ENCODE measurements around the gene UBA3.

GRCh38 chr3:69085168-69085832 lies 5.1 kb upstream of the UBA3 start:
- TF ChIP-seq, protein P1, sequence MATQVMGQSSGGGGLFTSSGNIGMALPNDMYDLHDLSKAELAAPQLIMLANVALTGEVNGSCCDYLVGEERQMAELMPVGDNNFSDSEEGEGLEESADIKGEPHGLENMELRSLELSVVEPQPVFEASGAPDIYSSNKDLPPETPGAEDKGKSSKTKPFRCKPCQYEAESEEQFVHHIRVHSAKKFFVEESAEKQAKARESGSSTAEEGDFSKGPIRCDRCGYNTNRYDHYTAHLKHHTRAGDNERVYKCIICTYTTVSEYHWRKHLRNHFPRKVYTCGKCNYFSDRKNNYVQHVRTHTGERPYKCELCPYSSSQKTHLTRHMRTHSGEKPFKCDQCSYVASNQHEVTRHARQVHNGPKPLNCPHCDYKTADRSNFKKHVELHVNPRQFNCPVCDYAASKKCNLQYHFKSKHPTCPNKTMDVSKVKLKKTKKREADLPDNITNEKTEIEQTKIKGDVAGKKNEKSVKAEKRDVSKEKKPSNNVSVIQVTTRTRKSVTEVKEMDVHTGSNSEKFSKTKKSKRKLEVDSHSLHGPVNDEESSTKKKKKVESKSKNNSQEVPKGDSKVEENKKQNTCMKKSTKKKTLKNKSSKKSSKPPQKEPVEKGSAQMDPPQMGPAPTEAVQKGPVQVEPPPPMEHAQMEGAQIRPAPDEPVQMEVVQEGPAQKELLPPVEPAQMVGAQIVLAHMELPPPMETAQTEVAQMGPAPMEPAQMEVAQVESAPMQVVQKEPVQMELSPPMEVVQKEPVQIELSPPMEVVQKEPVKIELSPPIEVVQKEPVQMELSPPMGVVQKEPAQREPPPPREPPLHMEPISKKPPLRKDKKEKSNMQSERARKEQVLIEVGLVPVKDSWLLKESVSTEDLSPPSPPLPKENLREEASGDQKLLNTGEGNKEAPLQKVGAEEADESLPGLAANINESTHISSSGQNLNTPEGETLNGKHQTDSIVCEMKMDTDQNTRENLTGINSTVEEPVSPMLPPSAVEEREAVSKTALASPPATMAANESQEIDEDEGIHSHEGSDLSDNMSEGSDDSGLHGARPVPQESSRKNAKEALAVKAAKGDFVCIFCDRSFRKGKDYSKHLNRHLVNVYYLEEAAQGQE (IDR thresholded peaks at IDR 0.05; ENCODE audit: insufficient read depth in 1 of 2, low read depth in 2 of 2, low read length in 2 of 2) = no peak
- TF ChIP-seq TAF1 (IDR thresholded peaks at IDR 0.05; ENCODE audit: borderline replicate concordance, insufficient read depth, low read length) = no peak
